ENCODE results near the gene ATXN10. TPM values are rescaled to one million over a fixed set of nuclear protein-coding genes. Genes with fewer than 3 reads are reported as not detected.

Gene ATXN10
- total and polyA plus RNA-seq, 2 experiments from 2014 or later = 99.0 to 163 TPM

DNA sequence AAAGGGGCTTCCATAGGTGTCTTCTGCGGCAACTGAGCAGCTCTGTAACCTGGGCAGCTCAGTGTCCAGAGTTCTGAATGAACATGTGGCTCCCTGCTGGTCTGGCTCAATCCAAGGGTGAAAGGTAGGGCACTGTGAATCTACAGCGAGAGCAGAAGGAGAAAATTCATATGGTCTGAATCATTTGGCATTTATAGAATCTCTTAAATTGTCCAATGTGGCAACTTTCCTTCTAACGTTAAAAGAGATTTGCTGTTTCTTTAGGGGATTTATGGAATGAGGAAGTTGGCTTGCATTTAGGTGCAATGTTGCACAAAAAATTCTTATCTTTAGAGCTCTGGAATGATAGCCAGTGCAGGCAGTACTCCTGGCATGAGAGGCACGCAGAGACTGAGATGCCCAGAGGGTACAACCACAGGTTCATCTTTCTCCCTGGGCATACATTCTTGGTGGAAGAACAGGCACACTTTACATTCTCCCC, 17.0 kb downstream of the ATXN10 start:
- Mint-ChIP-seq H3K9me3 (no peaks in the 10 kb centered on the region), H3K4me3 (no peak overlapping the region), H3K27me3 (ENCODE audit: insufficient read depth, low read depth, poor library complexity) (peaks cover 2% of the 10 kb centered on the region), H3K27ac (no peak overlapping the region), H3K36me3 (ENCODE audit: low read depth) (peaks cover 25% of the 10 kb centered on the region), H3K4me1 (peaks cover 16% of the 10 kb centered on the region)
- H3K9me2 ChIP-seq (ENCODE audit: insufficient read depth) = no peaks in the 10 kb centered on the region
- peaks cover 9% of the 10 kb centered on the region; the same call in 1 of the 2 replicates for H3K36me3 ChIP-seq (ENCODE audit: insufficient read depth)
- no peak for ATAC-seq
- no peaks in the 10 kb centered on the region for H3K27me3 ChIP-seq (ENCODE audit: insufficient read depth)
- no peak overlapping the region for H3K27ac ChIP-seq (ENCODE audit: low read depth)
- H2AFZ ChIP-seq = no peak overlapping the region
- TF ChIP-seq EZH2 (IDR thresholded peaks at IDR 0.05; ENCODE audit: low read depth, unreplicated experiment) = no peak
- peaks cover 13% of the 10 kb centered on the region for H3K4me1 ChIP-seq (ENCODE audit: insufficient read depth)
- peaks cover 96% of the 10 kb centered on the region for H3K79me2 ChIP-seq (replicated peaks; ENCODE audit: insufficient read depth)
- no peak overlapping the region for H3K4me3 ChIP-seq
- H4K20me1 ChIP-seq (replicated peaks; ENCODE audit: insufficient read depth) = peaks cover 45% of the 10 kb centered on the region
- H3K4me2 ChIP-seq = no peak overlapping the region
- no peaks in the 10 kb centered on the region for H3F3A ChIP-seq (replicated peaks; ENCODE audit: low read depth)
- no peak for DNase-seq (ENCODE audit: low spot score)

DNA sequence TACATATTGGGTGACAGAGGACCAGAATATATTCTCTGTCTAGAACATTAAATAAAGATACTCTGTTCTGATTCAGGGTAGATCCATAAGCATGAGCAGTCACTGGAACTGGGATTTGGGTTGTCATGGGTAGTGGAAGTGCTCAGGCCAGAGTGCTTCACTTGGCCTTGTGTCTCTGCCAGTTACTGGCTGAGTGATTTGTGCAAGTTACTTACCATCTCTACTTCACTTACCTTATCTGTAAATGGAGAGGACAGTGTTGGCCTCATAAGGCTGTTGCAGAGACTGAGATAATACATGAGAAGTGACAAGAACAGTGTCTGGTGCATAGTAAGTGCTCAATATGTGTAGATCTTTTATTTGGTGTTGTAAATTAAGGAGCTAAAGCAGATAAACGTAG, 17.6 kb downstream of the ATXN10 start:
- Histone ChIP-seq H3K4me3 (no peak overlapping the region), H2AFZ (no peak overlapping the region), H3K4me1 (ENCODE audit: insufficient read depth) (peaks cover 13% of the 10 kb centered on the region; the same call in 1 of the 2 replicates), H3K27me3 (ENCODE audit: insufficient read depth) (no peaks in the 10 kb centered on the region), H3K36me3 (ENCODE audit: insufficient read depth) (peaks cover 12% of the 10 kb centered on the region; the same call in 1 of the 2 replicates), H3K4me2 (no peak overlapping the region), H3F3A (replicated peaks; ENCODE audit: low read depth) (no peaks in the 10 kb centered on the region), H3K9me2 (ENCODE audit: insufficient read depth) (no peaks in the 10 kb centered on the region), H4K20me1 (replicated peaks; ENCODE audit: insufficient read depth) (peaks cover 39% of the 10 kb centered on the region), H3K27ac (ENCODE audit: low read depth) (no peak overlapping the region), H3K79me2 (replicated peaks; ENCODE audit: insufficient read depth) (peaks cover 91% of the 10 kb centered on the region)
- Mint-ChIP-seq H3K4me3 (no peak overlapping the region), H3K9me3 (no peaks in the 10 kb centered on the region), H3K27ac (no peak overlapping the region), H3K27me3 (ENCODE audit: insufficient read depth, low read depth, poor library complexity) (peaks cover 2% of the 10 kb centered on the region), H3K4me1 (peaks cover 16% of the 10 kb centered on the region), H3K36me3 (ENCODE audit: low read depth) (peaks cover 30% of the 10 kb centered on the region)
- no peak for ATAC-seq
- no peak for DNase-seq (ENCODE audit: low spot score)
- TF ChIP-seq, protein P1, sequence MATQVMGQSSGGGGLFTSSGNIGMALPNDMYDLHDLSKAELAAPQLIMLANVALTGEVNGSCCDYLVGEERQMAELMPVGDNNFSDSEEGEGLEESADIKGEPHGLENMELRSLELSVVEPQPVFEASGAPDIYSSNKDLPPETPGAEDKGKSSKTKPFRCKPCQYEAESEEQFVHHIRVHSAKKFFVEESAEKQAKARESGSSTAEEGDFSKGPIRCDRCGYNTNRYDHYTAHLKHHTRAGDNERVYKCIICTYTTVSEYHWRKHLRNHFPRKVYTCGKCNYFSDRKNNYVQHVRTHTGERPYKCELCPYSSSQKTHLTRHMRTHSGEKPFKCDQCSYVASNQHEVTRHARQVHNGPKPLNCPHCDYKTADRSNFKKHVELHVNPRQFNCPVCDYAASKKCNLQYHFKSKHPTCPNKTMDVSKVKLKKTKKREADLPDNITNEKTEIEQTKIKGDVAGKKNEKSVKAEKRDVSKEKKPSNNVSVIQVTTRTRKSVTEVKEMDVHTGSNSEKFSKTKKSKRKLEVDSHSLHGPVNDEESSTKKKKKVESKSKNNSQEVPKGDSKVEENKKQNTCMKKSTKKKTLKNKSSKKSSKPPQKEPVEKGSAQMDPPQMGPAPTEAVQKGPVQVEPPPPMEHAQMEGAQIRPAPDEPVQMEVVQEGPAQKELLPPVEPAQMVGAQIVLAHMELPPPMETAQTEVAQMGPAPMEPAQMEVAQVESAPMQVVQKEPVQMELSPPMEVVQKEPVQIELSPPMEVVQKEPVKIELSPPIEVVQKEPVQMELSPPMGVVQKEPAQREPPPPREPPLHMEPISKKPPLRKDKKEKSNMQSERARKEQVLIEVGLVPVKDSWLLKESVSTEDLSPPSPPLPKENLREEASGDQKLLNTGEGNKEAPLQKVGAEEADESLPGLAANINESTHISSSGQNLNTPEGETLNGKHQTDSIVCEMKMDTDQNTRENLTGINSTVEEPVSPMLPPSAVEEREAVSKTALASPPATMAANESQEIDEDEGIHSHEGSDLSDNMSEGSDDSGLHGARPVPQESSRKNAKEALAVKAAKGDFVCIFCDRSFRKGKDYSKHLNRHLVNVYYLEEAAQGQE (IDR thresholded peaks at IDR 0.05; ENCODE audit: unreplicated experiment) = no peak
- TF ChIP-seq CREB1 (CRISPR knock-in tag; IDR thresholded peaks at IDR 0.05; ENCODE audit: low read depth) (no peak), ZNF331 (CRISPR knock-in tag; IDR thresholded peaks at IDR 0.05; ENCODE audit: low read depth) (no peak), ZNF114 (CRISPR knock-in tag; IDR thresholded peaks at IDR 0.05) (no peak), JUNB (IDR thresholded peaks at IDR 0.05; ENCODE audit: unreplicated experiment) (no peak), NANOG (IDR thresholded peaks at IDR 0.05; ENCODE audit: borderline replicate concordance) (no peak), STAT1 (IDR thresholded peaks at IDR 0.05; ENCODE audit: unreplicated experiment) (no peak), EZH2 (IDR thresholded peaks at IDR 0.05; ENCODE audit: low read depth, unreplicated experiment) (no peak), EZH2phosphoT487 (IDR thresholded peaks at IDR 0.05; ENCODE audit: unreplicated experiment) (no peak)
- TF ChIP-seq, protein P2, sequence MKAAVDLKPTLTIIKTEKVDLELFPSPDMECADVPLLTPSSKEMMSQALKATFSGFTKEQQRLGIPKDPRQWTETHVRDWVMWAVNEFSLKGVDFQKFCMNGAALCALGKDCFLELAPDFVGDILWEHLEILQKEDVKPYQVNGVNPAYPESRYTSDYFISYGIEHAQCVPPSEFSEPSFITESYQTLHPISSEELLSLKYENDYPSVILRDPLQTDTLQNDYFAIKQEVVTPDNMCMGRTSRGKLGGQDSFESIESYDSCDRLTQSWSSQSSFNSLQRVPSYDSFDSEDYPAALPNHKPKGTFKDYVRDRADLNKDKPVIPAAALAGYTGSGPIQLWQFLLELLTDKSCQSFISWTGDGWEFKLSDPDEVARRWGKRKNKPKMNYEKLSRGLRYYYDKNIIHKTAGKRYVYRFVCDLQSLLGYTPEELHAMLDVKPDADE (IDR thresholded peaks at IDR 0.05) = no peak
- TF ChIP-seq, protein P3, sequence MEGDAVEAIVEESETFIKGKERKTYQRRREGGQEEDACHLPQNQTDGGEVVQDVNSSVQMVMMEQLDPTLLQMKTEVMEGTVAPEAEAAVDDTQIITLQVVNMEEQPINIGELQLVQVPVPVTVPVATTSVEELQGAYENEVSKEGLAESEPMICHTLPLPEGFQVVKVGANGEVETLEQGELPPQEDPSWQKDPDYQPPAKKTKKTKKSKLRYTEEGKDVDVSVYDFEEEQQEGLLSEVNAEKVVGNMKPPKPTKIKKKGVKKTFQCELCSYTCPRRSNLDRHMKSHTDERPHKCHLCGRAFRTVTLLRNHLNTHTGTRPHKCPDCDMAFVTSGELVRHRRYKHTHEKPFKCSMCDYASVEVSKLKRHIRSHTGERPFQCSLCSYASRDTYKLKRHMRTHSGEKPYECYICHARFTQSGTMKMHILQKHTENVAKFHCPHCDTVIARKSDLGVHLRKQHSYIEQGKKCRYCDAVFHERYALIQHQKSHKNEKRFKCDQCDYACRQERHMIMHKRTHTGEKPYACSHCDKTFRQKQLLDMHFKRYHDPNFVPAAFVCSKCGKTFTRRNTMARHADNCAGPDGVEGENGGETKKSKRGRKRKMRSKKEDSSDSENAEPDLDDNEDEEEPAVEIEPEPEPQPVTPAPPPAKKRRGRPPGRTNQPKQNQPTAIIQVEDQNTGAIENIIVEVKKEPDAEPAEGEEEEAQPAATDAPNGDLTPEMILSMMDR (conservative IDR thresholded peaks at IDR 0.05; ENCODE audit: low read depth in 2 of 2) = no peak

Measured in GM23338 (cell line).